ENCODE results near the gene CEACAM18.
"Not testable (repeated sequence)": the region's sequence is repeated elsewhere in the genome, so short reads cannot be mapped to it uniquely, and the experiment has no call there.

The CEACAM18 gene

GRCh38 chr19:51493776-51494175 is 15.4 kb downstream of the CEACAM18 start:
- DNase-seq (ENCODE audit: low spot score), result no peak

DNA sequence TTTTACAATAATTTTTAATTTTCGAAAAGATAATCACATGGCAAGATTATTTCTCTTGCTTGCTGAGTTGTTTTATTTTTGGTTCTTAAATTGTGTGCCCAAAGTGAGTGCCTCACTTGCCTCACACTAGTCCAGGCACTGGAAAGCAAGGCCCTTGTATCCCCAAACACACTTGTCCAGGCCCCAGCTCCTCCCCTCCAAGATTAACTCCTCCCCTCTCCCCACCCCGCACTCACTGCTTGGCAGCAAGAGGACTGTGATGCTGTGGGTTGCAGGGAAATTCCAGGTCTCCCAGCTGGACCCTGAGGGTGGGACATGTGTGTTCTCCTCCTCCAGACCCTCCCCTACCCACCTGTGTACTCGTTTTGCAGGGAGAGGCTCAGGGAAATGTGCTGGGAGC is 19.3 kb downstream of the CEACAM18 start:
- DNase-seq (ENCODE audit: low spot score), result no peak

GRCh38 chr19:51500931-51501330 is 22.6 kb downstream of the CEACAM18 start:
- not testable (repeated sequence) for DNase-seq (ENCODE audit: low spot score)

DNA sequence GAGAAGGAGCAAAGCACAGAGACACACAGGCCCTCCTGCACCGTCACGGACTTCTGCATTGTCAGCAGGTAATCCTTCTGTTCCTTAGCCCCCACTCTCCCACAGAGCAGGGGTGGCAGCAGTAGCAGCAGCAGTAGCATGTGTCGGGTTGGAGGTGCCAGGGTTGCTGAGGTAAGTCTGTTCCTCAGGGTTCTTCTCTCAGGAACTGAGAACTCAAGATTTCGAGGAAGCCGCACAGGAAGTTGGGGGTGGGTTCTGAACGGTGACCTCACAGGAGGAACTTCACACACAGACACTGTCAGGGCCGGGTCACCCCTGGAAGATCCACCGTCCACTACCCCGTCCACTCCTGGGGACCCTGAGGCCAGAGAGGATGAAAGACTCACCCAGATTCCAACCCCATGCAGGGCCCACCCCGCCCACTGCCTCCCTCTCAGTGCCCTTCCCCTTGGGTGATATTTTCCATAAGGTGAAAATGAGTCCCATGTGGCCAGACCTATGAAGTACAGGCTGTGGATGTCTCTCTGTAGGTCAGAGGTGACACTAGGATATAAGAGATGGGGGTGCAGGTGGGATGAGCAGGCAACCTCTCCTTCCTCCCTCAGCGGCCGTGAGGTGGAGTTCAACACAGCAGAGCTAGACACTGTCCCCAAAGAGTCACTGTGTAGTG is 23.4 kb downstream of the CEACAM18 start, which contains the start of gene SIGLEC12:
SIGLEC12 (minus strand) TSS at position 207 of the 670 bp plus-strand sequence; CDS start at position 140, 67 bp downstream.
- no peak for DNase-seq (ENCODE audit: low spot score)

- DNase-seq (ENCODE audit: low spot score), result no peak
These were observed 25.0 kb downstream of the CEACAM18 start for GRCh38 chr19:51503286-51503817.

GRCh38 chr19:51503896-51504295 is 25.6 kb downstream of the CEACAM18 start:
- no peak for DNase-seq (ENCODE audit: low spot score)

DNA sequence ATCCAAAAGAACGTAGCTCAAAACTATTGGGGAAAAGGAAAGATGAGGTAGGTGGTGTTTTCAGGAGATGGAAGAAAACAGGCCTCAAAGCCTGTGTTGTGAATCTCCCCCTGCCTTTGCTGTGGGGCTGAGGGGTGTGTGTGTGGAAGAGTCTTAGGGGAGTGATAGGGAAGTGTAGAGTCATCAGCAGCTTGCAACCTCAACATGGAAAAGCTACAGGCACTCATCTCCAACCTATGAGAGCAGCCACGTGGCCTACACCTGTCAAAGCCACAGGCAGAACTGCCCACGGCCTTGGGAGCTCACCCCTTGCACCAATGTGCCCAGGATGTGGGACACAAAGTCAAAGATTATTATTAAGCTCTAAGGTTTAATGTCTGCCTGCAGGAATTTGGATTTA is 27.6 kb downstream of the CEACAM18 start:
- no peak for DNase-seq (ENCODE audit: low spot score)

GRCh38 chr19:51507192-51507591 is 28.9 kb downstream of the CEACAM18 start:
- no peak for DNase-seq (ENCODE audit: low spot score)

DNA sequence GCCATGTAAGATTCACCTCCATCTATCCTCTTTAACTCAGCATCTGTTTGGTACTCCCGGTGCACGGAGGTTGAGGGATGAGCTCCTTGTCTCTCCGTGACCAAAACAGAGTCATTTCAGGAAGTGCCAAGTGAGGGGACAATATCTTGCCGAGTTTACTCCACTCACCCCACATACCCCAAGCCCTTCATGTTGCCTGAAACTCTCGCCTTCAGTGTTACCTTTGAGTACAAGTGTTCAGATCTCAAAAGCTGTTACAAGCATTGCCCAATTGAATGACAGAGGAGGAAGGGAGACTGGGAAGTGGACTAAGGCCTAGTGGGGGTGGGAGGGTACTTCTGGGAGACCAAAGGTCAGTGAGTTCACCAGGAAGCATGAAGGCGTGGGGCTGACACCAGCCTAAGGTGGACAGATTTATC is 29.3 kb downstream of the CEACAM18 start:
- no peak for DNase-seq (ENCODE audit: low spot score)

- no peak for DNase-seq (ENCODE audit: low spot score)
These were observed 29.9 kb downstream of the CEACAM18 start for GRCh38 chr19:51508059-51508733.

DNA sequence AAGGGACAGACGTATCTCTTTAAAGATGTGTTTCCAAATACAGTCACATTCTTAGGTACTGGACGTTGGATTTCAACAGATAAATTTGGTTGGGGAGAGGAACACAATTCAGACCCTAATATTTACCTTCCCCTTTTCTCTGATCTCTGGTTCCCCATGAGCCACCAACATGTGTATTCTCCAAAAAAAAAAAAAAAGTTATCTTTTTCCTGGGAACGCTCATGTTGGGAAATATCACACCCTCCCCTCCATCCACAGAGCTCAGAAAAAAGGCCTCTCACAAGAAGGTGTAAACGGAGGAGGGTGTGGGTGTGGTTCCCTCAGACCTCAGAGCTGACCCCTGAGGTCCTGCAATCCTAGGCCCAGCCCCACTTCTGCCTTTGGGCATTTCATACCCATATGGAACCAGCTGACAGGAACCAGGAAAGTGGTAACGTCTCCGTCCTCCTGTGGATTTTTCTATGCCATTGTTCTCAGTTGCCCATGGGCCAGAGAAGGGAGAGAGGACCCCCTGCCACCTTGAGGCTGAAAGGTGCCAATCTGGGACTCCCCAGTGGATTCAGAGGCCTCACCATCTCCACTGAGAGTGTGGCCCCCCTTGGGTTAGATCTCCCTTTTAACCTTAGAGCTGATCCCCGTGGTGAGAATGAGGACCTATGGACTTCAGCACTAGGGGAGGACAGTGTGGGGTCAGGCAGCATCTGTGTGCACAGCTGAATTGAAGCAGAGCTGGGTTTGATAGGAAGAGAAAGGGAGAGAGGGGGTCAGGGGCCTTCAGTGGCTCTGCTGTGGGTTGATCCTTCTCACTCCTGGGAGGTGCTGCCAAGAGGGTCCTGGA is 31.7 kb downstream of the CEACAM18 start:
- no peak for DNase-seq (ENCODE audit: low spot score)

DNA sequence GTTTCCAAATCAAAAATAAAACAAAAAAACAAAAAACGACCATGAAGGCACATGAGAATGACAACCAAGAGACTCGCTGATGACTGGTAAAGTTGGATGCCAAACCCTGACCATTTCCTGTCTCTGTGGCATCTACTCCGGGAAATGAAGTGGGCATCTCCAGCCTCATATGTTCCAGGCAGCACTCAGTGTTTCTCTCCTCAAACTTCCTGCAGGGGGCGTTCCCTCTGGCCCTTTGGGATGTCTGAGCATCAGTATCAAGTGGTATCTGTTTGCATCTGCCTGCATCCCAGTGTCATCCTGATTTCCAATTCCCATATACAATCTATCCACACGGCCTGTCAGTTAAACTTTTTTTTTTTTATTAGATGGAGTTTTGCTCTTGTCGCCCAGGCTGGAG is 33.0 kb downstream of the CEACAM18 start:
- no peak for DNase-seq (ENCODE audit: low spot score)

DNA sequence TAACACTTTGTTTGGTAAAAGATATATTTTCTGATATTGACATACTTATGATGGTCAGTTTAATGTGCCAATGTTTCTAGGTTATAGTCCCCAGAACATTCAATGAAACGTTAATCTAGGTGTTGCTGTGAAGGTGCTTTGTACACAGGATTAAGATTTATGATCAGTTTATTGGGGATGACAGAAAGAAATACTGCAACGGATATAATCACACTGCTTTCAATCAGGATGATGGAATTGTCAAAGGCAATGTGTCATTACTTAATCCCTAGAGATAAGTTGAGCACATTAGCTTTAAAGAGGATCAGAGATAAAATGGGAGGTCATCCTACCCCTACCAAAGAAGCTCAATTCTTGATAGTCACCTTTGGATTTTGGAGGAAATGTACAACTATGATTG is 35.6 kb downstream of the CEACAM18 start:
- no peak for DNase-seq (ENCODE audit: low spot score)

DNA sequence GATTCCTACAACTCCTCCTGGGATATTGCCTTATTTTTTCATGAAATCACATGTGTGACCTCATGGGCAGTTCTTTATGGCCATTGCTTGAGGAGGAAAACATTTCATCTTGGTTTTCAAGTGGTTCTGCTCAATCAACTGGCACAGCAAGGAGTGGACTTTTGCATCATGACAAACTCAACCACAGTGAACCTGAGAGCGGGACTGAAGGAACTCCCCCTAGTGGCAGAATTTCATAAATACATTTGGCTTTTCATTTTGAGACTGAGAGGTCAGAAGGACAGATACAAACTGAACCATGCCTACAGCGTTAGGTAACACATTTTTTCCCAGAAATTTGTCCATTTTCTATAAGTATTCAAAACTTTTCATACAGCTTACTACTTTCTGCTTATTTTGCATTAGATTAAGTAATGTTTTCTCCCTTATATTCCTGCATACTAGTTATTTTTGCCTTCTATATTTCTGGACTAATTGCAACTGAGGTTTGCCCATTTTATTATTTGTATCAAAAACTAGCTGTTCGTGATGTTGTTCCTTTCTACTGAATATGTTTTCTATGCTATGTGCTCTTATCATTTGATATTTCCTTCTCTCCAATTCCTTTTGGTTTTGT is 36.6 kb downstream of the CEACAM18 start:
- peak; percentile 31 for DNase-seq (ENCODE audit: low spot score)

- no peak for DNase-seq (ENCODE audit: low spot score)
These were observed 42.4 kb downstream of the CEACAM18 start for GRCh38 chr19:51520728-51521127.

GRCh38 chr19:51521357-51521756 is 43.0 kb downstream of the CEACAM18 start:
- DNase-seq (ENCODE audit: low spot score), result no peak

DNA sequence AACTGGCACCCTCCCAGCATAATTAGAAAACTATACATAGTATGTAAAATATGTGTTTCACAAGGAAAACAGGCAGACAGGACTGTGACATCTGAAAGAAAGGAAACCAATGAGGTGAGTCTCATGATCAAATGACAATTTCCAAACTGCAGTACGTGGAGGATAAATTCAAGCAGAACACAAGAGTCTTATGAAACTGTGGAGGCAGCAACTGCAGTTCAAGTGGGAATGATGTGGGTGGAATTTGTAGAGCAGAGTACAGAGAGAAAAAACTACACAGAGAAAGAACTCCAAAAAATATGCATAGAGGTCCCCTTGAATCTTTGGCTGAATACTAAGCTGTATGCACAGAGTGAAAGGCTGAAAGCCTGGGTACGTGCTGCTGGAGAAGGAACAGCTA is 43.4 kb downstream of the CEACAM18 start:
- DNase-seq (ENCODE audit: low spot score), result no peak

GRCh38 chr19:51524666-51525264 is 46.4 kb downstream of the CEACAM18 start:
- no peak for DNase-seq (ENCODE audit: low spot score)

DNA sequence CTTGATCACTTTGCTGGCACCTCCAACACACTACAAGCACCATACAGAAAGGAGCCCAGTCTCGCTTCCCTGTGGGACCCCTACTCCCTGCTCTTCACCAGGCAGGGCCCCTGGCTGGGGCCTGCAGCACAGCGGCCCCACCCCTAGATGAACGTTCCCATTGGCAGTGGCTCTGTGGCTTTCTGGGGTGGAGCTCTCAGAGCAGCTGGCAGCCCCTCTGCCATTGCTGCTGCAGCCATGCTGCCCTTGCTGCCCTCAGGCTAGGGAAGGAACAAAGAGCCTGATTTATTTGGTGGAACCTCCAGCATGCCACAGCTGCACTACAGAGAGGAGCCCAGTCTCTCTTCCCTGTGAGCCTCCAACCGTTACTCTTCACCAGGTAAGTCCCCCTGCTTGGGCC is 47.3 kb downstream of the CEACAM18 start:
- DNase-seq (ENCODE audit: low spot score), result no peak

DNA sequence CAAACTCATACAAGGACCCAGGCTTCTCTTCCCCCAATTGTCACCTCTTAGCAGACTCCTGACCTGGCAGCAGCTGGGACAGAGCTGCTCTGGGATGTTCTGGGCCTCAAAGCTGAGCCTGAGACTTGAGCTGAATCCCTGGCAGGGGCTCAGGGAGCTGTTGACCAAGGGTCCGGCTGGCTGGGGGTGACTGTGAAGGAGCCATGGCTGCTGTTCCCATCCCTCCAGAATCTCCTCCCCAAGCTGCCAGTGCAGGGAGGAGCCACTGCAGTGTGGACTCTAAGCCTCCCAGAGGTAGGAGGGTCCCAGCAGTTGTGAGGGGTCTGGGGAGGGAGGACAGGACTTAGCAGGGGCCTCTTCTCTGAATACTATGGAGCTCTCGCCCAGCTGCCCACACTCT is 51.0 kb downstream of the CEACAM18 start:
- no peak for DNase-seq (ENCODE audit: low spot score)

- no peak for DNase-seq (ENCODE audit: low spot score)
These were observed 52.3 kb downstream of the CEACAM18 start for GRCh38 chr19:51530616-51531015.

Measured in COLO829 (cell line).